ENCODE data around the gene FAM180A.
"Not testable (repeated sequence)": the region's sequence is repeated elsewhere in the genome, so short reads cannot be mapped to it uniquely, and the experiment has no call there.

The FAM180A gene

DNA sequence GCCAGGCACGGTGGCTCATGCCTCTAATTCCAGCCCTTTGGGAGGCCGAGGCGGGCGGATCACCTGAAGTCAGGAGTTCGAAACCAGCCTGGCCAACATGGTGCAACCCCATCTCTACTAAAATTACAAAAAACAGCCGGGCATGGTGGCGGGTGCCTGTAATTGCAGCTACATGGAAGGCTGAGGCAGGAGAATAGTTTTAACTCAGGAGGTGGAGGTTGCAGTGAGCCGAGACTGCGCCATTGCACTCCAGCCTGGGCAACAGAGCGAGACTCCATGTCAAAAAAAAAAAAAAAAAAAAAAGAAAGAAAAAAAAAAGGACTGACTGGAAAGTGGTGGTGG, 11.3 kb downstream of the FAM180A start:
- not testable (repeated sequence) for DNase-seq (ENCODE audit: low spot score)

DNA sequence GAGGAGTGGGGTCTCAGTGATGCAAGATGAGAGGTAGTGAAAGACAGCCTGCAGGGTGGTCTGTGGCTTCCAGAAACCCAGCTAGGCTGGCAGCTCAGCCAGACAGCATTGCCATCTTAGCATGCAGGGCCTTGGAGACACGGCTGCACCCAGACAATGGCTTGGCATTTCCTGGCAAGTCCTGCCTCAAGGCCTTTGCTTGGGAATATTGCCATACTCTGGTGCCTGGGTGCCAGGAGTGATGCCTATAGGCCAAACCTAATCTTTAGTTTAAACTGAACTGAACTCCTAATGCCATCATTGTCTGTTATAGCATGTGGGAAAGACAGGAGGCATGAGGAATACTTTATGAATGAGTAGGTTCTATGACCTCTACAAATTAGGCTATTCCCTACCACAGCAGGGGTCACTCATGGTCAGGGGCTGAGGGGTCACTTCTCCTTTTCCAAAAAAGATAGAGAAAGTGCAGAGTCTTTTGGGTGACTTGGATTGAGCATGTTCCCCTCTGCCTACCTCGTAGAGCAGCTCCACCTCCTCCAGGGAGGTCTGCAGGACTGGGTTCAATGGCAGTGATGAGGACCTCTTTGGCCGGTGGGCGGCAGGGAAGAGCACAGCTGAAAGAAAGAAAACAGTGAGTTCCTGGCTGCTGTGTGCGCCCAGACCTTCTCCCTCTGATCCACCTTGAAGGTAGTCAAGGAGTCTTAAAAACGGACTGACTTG, 11.9 kb downstream of the FAM180A start:
- DNase-seq (ENCODE audit: low spot score), result no peak

DNA sequence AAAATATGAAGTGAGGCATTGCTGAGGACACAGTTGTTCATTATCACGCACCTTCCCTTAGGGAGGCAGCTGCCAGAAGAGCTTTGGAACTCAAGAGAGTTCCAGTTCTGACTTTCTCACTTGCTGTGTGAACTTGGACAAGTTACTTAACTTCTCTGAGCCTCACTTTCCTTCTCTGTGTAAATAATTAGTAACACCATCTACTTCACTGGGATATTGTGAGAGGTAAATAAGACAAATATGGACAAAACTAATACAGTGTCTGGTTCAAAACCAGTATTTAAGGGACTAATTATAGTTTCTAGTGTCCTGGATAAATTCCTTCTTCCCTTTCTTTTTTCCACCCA, 14.3 kb downstream of the FAM180A start:
- no peak for DNase-seq (ENCODE audit: low spot score)

DNA sequence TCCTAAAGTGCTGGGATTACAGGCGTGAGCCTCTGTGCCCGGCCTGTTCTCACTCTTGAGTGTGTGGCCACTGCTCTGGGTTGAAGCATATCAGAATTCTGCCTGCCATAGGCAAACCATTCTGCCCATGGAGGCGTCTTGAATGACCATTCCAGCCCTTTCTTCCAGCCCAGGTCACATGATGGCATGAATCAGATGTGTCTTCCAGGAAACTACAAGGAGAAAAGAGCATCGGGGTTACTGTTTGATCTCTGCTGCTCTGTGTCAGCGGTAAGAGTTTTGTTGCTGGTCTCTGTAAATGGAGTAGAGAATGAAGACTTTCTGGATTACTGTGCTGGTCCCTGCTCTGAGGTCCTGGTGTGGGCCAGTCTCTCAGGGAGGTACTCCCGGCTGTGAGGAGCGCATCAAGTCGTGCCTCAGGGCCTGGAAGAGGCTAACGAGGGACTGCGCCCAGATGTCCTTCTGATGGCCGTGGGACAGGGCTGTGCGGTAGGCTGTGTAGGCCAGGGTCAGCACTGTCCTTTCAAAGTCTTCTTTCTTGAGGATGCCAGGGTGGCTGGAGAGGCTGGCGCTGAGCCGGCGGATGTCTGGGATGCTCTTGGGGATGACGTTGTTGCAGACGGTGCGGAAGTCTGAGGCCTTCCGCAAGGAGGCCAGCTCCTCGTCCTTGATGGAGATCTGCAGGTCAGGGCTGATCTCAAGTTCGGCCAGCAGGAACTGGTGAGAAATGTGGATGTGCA, 14.8 kb downstream of the FAM180A start:
- DNase-seq (ENCODE audit: low spot score), result no peak

DNA sequence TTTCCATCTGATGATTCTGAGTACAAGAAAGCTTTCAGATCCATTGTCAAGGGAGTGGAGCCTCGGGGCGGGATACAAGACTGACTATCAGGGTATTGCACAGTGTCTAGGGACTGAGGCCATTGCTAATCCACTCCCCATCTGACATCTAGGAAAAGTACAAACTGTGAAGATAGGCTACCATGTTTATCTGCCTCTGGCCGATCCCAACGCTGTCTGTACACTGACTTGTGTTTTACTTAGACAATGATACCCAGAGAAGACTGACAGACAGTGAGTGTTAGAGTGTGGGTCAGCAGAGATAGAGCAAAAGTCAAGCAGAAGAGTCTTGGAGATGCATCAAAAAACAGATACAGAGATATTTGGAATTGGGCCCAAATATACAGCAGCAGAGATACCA, 17.5 kb downstream of the FAM180A start:
- DNase-seq (ENCODE audit: low spot score), result no peak

DNA sequence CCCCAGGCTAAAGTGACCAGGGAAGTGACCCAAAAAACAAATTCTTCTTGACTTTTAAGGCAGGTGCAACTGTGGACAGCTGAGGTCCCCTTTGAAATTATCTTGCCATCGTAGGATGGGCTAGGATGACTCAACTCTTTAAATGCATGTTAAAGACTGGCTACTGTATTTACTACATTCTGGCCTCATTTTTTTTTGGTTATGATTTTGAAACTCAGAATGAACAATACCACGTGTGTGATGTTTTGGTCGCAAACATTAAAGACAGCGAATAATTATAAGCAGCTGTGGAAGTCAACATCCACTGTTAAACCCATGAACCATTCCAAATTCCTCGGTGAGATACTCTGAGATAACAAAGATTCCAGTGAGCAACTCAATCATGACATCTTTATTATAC, 19.4 kb downstream of the FAM180A start:
- no peak for DNase-seq (ENCODE audit: low spot score)

DNA sequence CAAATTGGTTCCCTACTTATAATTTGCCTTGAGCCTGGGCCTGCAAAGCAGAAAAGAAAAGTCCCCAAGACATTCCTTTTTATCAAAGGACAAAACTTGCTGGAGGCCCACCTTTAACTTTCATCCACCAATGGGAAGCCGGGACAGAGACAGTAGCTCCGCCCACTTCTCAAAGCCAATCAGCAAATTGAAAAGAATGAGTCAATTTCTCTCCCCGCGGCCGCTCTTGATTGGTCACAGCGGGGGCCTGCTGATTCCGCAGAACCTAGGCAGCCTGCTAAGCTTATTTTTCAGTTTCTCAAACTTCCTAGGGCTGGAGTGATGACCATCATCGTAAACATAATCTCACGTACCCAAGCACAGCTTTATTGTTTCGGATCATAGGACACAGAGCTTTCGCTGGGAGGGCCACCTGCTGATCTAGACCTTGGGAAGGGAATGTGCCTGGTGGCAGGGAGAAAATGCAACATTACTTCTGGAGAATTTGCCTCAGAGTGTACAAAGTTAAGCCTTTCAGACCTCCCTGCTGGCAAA, 20.4 kb downstream of the FAM180A start, which contains the start of gene SLC13A4:
Gene SLC13A4 (minus strand): TSS at position 51 of the 534 bp plus-strand sequence. CDS start 690 bp downstream, outside the sequence.
- DNase-seq (ENCODE audit: low spot score), result no peak

DNA sequence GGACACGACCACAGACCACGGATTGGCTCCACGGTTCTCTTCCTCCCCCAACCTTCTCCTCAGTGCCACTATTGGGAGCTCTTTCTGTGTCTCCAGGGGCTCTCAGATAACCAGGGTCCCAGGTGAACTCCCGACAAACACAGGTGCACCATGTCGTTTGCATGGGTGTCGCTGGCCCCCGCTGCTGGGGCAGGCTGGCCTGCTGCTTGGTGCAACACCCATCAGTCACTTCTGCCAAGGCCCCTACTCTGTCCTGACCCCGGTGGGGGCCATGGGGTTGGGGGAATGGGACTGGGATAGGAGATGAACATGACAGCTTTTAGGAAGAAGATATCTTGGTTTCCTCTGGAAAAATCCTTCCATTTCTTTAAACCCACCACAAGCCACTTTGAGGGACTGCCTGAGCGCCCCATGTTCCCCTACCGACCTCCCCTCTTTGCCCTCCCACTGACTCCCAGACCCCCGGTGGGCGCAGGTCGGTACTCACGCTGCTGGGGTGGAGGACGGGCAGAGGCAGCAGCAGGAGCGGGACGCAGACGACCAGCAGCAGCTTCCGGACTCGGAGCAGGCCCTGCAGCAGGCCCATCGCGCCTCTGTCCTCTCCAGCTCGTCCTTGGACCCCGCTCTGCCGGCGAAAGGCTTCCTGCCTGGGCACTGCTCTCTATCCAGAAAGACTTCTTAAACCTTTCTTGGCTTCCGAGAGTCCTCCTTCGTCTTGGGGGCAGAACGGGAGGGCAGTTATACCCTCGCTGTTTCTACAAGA, 21.5 kb downstream of the FAM180A start:
- no peak for DNase-seq (ENCODE audit: low spot score)

DNA sequence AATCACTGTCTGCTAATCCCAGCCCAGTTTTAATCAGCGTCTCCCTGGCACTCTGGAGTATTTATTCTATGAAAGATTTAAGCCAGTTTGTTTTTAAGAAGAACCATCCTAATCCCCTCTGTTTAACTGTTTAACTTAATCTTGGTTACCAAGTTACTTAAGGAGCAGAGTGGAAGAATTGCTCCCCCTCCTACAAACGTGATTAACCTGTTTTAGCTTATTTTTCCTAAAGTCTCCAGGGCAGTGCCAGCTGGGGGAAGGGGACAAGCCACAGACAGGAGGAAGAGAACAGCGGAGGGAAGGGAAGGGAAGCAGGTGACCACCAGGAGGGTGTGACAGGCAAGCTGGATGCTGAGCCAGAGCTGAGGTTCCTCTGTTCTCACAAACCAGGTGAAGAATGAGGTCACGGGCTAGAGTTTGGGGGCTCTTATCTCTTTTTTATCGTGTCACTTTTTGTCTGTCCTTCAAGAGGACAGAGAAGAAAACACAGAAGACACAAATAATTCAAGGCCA, 22.3 kb downstream of the FAM180A start:
- DNase-seq (ENCODE audit: low spot score), result no peak

DNA sequence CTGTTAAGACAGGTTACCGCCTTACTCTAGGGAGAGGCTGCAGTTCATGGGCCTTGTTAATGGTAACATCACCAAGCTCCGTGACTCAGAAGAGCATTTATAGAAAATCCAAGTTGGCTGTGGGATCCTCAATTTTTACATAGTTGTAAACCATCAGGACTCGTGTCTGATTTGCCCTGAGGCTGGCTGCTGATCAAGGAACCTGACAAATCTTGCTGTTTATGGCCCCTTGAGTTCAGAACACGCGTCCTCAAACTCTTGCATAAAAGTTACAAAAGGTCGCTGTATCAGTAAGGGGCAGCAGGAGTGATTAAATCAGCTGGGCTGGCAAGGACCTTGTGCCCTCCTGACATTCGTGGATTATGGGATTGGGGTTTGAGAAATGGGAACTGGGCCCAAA, 25.2 kb downstream of the FAM180A start:
- no peak for DNase-seq (ENCODE audit: low spot score)

DNA sequence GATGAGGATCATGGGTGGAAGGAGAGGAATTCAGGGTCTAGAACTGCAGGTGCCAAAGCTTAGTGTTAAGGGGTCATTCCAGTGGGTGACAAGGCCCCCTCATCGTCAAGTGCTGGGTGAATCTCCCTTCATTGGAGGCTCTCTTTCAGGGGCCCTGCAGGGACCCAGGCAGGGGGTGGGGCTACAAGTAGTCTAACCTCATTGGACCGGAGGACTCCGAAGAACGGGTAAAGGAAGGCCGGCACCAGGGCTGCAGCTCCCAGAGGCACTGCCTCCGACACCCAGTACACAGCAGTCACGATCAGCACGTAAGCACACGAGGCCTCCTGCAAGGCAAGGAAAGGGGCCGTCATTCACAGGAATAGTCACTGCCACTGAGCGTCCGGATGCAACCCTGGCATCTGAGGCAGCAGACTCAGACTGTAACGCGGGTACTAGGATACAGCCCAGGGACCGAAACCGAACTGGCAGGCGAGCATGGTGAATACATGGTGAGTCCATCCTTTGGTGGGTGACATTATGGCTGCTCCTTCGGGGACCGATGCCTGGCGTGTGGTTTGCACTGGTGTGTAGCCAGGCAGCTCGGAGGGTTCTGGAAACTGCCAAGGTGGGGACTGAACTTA, 27.3 kb downstream of the FAM180A start:
- DNase-seq (ENCODE audit: low spot score), result no peak

DNA sequence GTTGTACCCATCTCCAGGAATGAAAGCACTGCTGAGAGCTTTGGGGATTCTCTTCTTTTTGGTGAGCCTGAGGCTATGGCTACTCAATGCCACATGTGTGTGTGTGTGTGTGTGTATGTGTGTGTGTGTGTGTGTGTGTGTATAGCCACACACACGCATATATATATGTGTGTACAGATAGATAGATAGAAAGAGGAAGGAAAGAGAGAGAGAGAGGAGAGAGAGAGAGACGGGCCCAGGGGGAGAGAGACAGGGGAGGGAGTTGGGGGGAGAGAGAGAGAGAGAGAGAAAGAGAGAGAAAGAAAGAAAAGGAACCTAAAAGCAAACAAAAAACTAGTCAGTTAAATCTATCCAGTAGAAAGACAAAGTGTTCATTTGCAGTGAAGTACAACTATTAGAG, 28.9 kb downstream of the FAM180A start:
- no peak for DNase-seq (ENCODE audit: low spot score)

DNA sequence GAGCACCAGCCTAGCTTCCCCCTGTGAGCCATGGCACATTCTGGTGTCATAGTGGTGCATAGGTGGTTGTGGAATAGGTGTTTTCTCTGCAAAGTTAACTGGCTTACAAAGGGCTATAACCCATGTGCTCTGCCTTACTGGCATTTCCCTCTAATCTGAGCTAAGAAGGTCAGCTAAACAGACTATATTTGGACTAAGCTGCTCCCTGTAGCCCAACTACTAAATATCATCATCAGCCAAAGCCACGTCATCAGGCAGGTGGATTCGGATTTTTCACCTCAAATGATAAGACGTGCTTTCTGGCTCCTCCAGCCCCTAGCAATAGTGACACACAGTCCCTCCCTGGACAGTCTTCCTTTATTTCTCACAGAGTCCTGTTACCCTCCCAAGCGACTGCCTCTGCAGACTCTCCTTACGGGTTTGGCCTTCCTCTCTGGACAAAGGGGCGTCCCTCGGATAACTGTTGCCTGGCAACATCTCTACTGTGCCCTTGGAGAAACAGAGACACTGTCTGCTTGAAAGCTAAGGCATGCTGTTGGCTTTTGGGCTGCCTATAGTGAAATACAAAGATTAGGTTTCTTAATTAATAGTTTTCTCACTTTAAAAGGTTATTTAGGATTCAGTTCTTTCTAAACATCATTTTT, 29.7 kb downstream of the FAM180A start:
- no peak for DNase-seq (ENCODE audit: low spot score)

DNA sequence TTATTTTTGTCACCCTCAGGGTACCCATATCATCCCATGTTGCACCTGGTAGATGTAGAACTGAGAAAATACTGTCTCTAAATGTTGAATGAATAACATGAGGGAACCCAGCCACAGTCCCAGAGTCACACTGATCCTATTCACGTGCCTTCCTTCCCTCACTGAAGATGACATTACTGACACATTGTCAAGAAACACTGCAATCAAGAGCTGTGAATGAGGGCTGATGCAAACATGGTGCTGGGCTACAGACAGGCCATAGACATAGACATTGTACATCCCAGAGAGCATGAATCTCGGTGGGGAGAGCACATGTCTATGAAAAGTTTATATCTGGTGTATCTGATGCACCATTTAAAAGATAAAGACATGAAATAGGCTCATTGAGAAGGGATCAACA, 30.4 kb downstream of the FAM180A start:
- no peak for DNase-seq (ENCODE audit: low spot score)

DNA sequence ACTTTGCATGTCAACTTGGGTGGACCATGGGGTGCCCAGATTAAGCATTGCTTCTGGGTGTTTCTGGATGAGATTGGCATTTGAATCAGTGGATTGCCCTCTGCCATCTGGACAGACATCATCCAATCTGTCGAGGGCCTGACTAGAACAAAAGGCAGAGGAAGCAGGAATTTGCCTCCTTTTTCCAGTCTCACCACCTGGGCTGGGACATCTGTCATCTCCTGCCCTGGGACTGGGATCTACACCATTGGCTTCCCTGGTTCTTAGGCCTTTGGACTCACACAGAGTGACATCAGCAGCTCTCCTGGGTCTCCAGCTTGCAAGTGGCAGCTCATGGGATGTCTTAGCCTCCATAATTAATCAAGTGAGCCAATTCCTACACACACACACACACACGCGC, 30.9 kb downstream of the FAM180A start:
- DNase-seq (ENCODE audit: low spot score), result no peak

DNA sequence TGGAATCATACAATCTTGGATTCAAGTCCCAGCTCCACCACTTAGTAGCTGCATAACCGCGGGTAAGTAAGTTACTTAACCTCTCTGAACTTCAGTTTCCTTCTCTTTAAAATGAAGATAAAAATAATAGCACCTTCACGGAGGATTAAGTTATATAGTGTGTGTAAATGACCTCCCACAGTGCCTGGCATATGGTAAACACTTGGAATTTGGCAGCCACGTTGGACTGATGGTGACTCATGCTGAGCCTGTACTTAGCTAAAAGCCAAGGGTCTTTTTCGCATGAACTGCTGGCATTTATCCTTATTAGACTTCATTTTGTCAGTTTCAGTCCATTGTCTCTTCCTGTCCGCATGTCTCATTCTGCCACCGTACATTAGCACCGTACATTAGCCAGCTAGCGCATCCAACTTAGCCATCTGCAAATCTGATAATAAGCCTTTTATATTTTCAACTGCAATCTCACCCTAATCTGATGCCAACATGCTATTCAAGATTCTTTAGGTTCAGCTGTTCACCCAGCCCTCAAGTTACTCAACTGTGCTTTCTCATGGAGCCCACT, 31.9 kb downstream of the FAM180A start:
- no peak for DNase-seq (ENCODE audit: low spot score)

DNA sequence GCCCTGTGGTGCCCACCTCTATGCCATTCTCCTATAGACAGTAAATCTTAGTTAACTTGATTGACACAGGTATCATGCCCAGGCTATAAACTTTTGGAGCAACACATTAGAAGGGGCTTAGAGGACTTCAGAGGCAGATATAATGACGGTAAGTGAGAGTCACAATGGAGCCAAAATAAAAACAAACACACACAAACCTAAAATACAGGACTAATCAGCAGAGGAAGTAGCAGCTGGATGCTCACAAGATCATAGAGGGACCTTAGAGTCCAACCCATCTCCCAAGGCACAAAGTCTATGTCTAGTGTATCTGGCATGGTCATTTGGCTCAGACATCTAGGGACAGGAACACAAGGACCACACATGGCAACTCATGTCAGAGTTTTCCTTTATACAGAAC, 32.9 kb downstream of the FAM180A start:
- no peak for DNase-seq (ENCODE audit: low spot score)

DNA sequence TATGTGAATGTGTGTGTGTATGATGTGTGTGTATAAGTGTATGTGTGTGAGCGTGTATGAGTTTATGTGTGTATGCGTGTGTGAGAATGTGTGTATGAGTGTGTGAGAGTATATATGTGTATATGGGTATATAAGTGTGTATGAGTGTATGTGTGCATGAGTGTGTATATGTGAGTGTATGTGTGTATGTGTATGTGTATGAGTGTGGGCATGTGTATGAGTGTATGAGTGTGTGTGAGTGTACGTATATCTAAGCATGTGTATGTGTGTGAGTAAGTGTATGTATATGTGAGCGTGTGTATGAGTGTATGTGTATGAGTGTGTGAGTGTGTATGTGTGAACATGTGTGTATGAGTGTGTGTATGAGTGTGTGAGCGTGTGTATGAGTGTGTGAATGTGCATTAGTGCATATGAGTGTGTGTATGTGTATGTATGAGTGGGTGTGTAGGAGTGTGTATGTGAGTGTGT, 33.5 kb downstream of the FAM180A start:
- DNase-seq (ENCODE audit: low spot score), result no peak

DNA sequence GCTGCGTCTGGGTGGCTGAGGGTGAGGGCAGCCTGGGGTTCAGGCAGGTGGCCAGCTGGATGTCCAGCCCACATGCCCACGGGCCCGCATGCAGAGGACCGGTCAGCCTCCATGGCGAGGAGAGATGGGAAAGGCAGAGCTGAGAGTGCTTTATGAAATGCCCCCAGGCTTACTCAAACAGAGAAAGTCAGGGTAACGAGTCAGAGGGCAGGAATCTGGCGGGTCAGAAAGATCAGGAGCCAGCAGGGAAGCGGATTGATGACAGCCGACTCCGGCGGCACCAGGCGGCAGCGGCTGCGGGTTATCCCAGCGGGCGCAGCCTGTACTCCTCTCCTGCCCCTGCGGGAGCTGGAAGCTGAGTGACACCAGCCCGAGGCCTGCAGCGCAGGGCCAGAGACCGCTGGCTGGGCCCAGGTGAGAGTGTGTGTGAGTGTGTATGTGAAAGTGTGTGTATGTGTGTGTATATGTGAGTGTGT, 34.0 kb downstream of the FAM180A start:
- DNase-seq (ENCODE audit: low spot score), result peak; percentile 63

DNA sequence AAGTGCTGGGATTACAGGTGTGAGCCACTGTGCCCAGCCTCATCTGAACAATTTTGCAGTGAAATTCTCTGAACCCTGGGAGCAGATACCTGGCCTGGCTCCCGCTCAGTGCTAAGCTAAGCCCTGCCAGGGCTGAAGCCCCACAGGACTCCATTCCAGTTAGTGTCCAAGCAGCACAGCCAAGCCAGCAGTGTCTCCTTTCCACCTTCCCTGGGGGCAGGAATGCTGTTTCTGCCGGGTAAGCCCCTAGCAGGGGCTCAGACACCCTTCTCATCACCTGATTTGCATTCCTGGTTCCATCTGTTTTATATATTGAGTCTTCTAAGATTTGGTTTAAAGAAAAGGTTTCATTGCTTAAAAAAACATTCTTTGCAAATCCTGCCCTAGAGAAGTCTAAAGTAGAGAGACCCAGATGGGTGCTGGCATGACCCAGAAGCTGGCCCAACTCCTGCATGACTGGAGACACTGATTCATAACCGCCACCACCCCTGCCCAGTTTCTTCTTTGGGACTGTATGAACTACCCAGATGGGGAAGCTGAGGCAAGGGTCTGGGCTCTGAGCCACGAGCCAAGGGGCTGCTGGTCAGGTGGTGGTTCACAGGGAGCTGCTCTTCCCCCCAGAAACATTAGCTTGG, 34.7 kb downstream of the FAM180A start:
- no peak for DNase-seq (ENCODE audit: low spot score)

DNA sequence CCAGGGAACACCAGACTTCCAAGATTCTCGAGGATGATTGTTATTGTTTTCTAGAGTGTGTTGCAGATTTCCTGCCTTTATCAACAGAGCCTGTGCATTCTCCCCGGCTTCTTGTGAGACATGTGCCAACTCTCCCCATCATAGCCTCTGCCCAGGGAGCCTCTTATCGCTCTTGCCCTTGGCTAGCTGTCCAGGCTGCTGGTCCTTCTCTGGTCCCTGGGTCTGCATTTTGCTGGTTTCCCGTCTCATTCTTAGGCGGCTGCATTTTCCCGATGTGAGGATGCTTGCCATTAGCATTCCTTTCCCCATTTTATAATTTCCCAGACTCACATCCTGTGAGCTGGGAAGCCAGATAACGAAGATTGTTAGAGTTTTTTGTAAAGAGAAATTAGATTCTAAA, 35.8 kb downstream of the FAM180A start:
- no peak for DNase-seq (ENCODE audit: low spot score)
